MG63 (cell line): ENCODE measurements around the gene FBXO17. TPM values are rescaled to one million over a fixed set of nuclear protein-coding genes. Genes with fewer than 3 reads are reported as not detected.

Experiments used
- DNase-seq: peaks from one replicate; pipeline ENCODE4 v3.0.0-alpha.2; 2020
- H3K27me3 ChIP-seq: fragments of 250-450 bp; sonication (Bioruptor Pico); 2 replicates; pipeline ENCODE4 v1.5.1; 2020; ENCODE audit warnings: mild to moderate bottlenecking, moderate library complexity
- H3K36me3 ChIP-seq: fragments of 250-450 bp; sonication (Bioruptor Pico); 2 replicates; pipeline ENCODE4 v1.5.1; 2020; ENCODE audit warnings: mild to moderate bottlenecking, moderate library complexity
- H3K4me3 ChIP-seq: fragments of 250-450 bp; sonication (Bioruptor Pico); 2 replicates; pipeline ENCODE4 v1.5.1; 2020; ENCODE audit warnings: mild to moderate bottlenecking, moderate library complexity
- H3K9me3 ChIP-seq: fragments of 250-450 bp; sonication (Bioruptor Pico); 2 replicates; pipeline ENCODE4 v1.5.1; 2020; ENCODE audit warnings: mild to moderate bottlenecking, moderate library complexity
- total RNA-seq: library from RNA; depleted of rRNA; stranded (reverse); fragments of >200 nt; shearing (Covaris generic); gene quantifications from 2 replicates; pipeline ENCODE4 v1.2.3, GENCODE V29; 2014; ENCODE audit warnings: low replicate concordance

The FBXO17 gene
- total RNA-seq, 1 experiment from 2014 or later: 67.1 TPM

GRCh38 chr19:38930776-38931520, 44.6 kb downstream of the FBXO17 start, which contains the start of gene MRPS12:
MRPS12 (plus strand) TSS chr19:38930944; CDS start chr19:38931295, 351 bp downstream.
- Histone ChIP-seq H3K9me3 (peaks cover 5% of the 10 kb centered on the region; the same call in 1 of the 2 replicates), H3K36me3 (peaks cover 64% of the 10 kb centered on the region), H3K4me3 (peak within 1 kb of the TSS; percentile 73), H3K27me3 (no peaks in the 10 kb centered on the region)
- peak; percentile 99 for DNase-seq

- H3K36me3 ChIP-seq: peaks cover 69% of the 10 kb centered on the region
- peak within 1 kb of the TSS; percentile 73 for H3K4me3 ChIP-seq
- peak; percentile 91 for DNase-seq
- no peaks in the 10 kb centered on the region for H3K27me3 ChIP-seq
- peaks cover 5% of the 10 kb centered on the region; the same call in 1 of the 2 replicates for H3K9me3 ChIP-seq
These were observed 45.4 kb downstream of the FBXO17 start, which contains the start of gene SARS2 for GRCh38 chr19:38929929-38930775. SARS2 (minus strand) TSS chr19:38930763; CDS start chr19:38930736, 27 bp downstream.

GRCh38 chr19:38928391-38929001, 47.0 kb downstream of the FBXO17 start:
- Histone ChIP-seq H3K9me3 (no peaks in the 10 kb centered on the region; the same call in 1 of the 2 replicates), H3K4me3 (no peak overlapping the region), H3K27me3 (no peaks in the 10 kb centered on the region), H3K36me3 (peaks cover 63% of the 10 kb centered on the region)
- no peak for DNase-seq

GRCh38 chr19:38924388-38924787, 51.2 kb downstream of the FBXO17 start:
- Histone ChIP-seq H3K4me3 (no peak overlapping the region), H3K27me3 (no peaks in the 10 kb centered on the region), H3K9me3 (no peaks in the 10 kb centered on the region), H3K36me3 (peaks cover 49% of the 10 kb centered on the region)
- DNase-seq: no peak

- Histone ChIP-seq H3K36me3 (peaks cover 36% of the 10 kb centered on the region), H3K27me3 (no peaks in the 10 kb centered on the region), H3K9me3 (no peaks in the 10 kb centered on the region), H3K4me3 (no peak overlapping the region)
- DNase-seq: no peak
These were observed 53.1 kb downstream of the FBXO17 start for GRCh38 chr19:38922482-38922881.

GRCh38 chr19:38921420-38922274, 53.9 kb downstream of the FBXO17 start:
- H3K4me3 ChIP-seq: no peak overlapping the region
- H3K36me3 ChIP-seq: peaks cover 36% of the 10 kb centered on the region
- DNase-seq: no peak
- no peaks in the 10 kb centered on the region for H3K9me3 ChIP-seq
- no peaks in the 10 kb centered on the region for H3K27me3 ChIP-seq

GRCh38 chr19:38920602-38921419, 54.7 kb downstream of the FBXO17 start:
- Histone ChIP-seq H3K36me3 (peaks cover 28% of the 10 kb centered on the region), H3K4me3 (no peak overlapping the region), H3K9me3 (no peaks in the 10 kb centered on the region), H3K27me3 (no peaks in the 10 kb centered on the region)
- no peak for DNase-seq

- no peak overlapping the region for H3K4me3 ChIP-seq
- peaks cover 20% of the 10 kb centered on the region for H3K36me3 ChIP-seq
- H3K27me3 ChIP-seq: no peaks in the 10 kb centered on the region
- no peaks in the 10 kb centered on the region for H3K9me3 ChIP-seq
- DNase-seq: no peak
These were observed 55.5 kb downstream of the FBXO17 start for GRCh38 chr19:38919837-38920601.

GRCh38 chr19:38918526-38918925, 57.0 kb downstream of the FBXO17 start:
- no peaks in the 10 kb centered on the region for H3K27me3 ChIP-seq
- DNase-seq: no peak
- peaks cover 10% of the 10 kb centered on the region for H3K36me3 ChIP-seq
- no peaks in the 10 kb centered on the region for H3K9me3 ChIP-seq
- no peak overlapping the region for H3K4me3 ChIP-seq

GRCh38 chr19:38917921-38918491, 57.5 kb downstream of the FBXO17 start:
- Histone ChIP-seq H3K9me3 (no peaks in the 10 kb centered on the region), H3K36me3 (peaks cover 10% of the 10 kb centered on the region), H3K27me3 (no peaks in the 10 kb centered on the region), H3K4me3 (no peak overlapping the region)
- DNase-seq: peak; percentile 22

- no peak for DNase-seq
These were observed 58.0 kb downstream of the FBXO17 start for GRCh38 chr19:38917516-38917915.

GRCh38 chr19:38915329-38916321, 59.9 kb downstream of the FBXO17 start:
- DNase-seq: no peak
- H3K27me3 ChIP-seq: no peaks in the 10 kb centered on the region
- no peaks in the 10 kb centered on the region for H3K9me3 ChIP-seq

More at GRCh38 chr19:38917516-38917915, 58.0 kb downstream of the FBXO17 start:
- no peak overlapping the region for H3K4me3 ChIP-seq
- no peaks in the 10 kb centered on the region for H3K9me3 ChIP-seq
- H3K36me3 ChIP-seq: peaks cover 9% of the 10 kb centered on the region
- H3K27me3 ChIP-seq: no peaks in the 10 kb centered on the region

GRCh38 chr19:38913958-38914357, 61.6 kb downstream of the FBXO17 start:
- Histone ChIP-seq H3K4me3 (no peak overlapping the region), H3K27me3 (no peaks in the 10 kb centered on the region), H3K9me3 (no peaks in the 10 kb centered on the region), H3K36me3 (no peaks in the 10 kb centered on the region; the same call in 1 of the 2 replicates)
- no peak for DNase-seq

More at GRCh38 chr19:38915329-38916321, 59.9 kb downstream of the FBXO17 start:
- Histone ChIP-seq H3K36me3 (no peaks in the 10 kb centered on the region; the same call in 1 of the 2 replicates), H3K4me3 (no peak overlapping the region)
